OCI-LY3 (cell line): ENCODE data around the gene NCOA3.

ENCODE experiments used
- H2AFZ ChIP-seq: fragments of 200-600, 300-600 bp; shearing (Covaris generic); 2 replicates; pipeline ENCODE4 v1.6.0; 2014; ENCODE audit warnings: antibody characterized with exemption, low read depth, low read length
- H3K27ac ChIP-seq: fragments of 200-600, 300-600 bp; sonication (generic); 2 replicates; pipeline ENCODE4 v1.5.1; 2014; ENCODE audit warnings: mild to moderate bottlenecking, low read length, moderate library complexity, mixed read lengths
- H3K27me3 ChIP-seq: fragments of 200-600, 300-600 bp; sonication (generic); 2 replicates; pipeline ENCODE4 v1.6.1; 2014; ENCODE audit warnings: low read depth, low read length, mixed read lengths
- H3K36me3 ChIP-seq: fragments of 200-600, 300-600 bp; sonication (generic); replicated peaks from 2 replicates; pipeline ENCODE3; 2014; ENCODE audit warnings: low read depth, low read length, mixed read lengths
- H3K4me1 ChIP-seq: fragments of 300-600, 200-600 bp; sonication (generic); 2 replicates; pipeline ENCODE4 v1.6.1; 2014; ENCODE audit warnings: low read length, mixed read lengths
- H3K4me2 ChIP-seq: fragments of 200-600, 300-600 bp; sonication (generic); 2 replicates; pipeline ENCODE4 v1.6.1; 2014; ENCODE audit warnings: low read length, mixed read lengths
- H3K4me3 ChIP-seq: fragments of 300-600, 200-600 bp; sonication (generic); 2 replicates; pipeline ENCODE4 v1.5.1; 2014; ENCODE audit warnings: antibody characterized with exemption, mild to moderate bottlenecking, low read length, moderate library complexity
- H3K79me2 ChIP-seq: fragments of 300-600, 200-600 bp; shearing (Covaris generic); 2 replicates; pipeline ENCODE4 v1.6.1; 2014; ENCODE audit warnings: mild to moderate bottlenecking, low read length, mixed read lengths
- H3K9ac ChIP-seq: fragments of 300-600, 200-600 bp; shearing (Covaris generic); 2 replicates; pipeline ENCODE4 v1.6.0; 2014; ENCODE audit warnings: mild to moderate bottlenecking, low read length, moderate library complexity
- H3K9me3 ChIP-seq: fragments of 200-600, 300-600 bp; shearing (Covaris generic); 2 replicates; pipeline ENCODE4 v1.6.1; 2014; ENCODE audit warnings: low read length, mixed read lengths; ENCODE audit not compliant: insufficient read depth
- H4K20me1 ChIP-seq: fragments of 200-600, 300-600 bp; sonication (generic); 2 replicates; pipeline ENCODE4 v1.6.1; 2016; ENCODE audit warnings: low read length, mixed read lengths; ENCODE audit not compliant: insufficient read depth
- CTCF ChIP-seq: fragments of 200-600, 300-600 bp; sonication (generic); IDR thresholded peaks from 2 replicates; pipeline ENCODE4 v1.5.1; 2014; ENCODE audit warnings: antibody characterized with exemption, low read length, low read depth
- EZH2phosphoT487 ChIP-seq: fragments of 200-600 bp; shearing (Covaris generic); IDR thresholded peaks from 2 replicates; pipeline ENCODE4 v1.6.1; 2018; ENCODE audit warnings: antibody characterized with exemption, mixed run types, low read depth

The NCOA3 gene

GRCh38 chr20:47509685-47510084, 8.0 kb downstream of the NCOA3 start:
- peaks cover 52% of the 10 kb centered on the region for H3K36me3 ChIP-seq
- H3K4me2 ChIP-seq: no peak overlapping the region
- TF ChIP-seq EZH2phosphoT487 (no peak), CTCF (no peak)
- H3K27ac ChIP-seq: no peak overlapping the region
- peaks cover 100% of the 10 kb centered on the region for H3K79me2 ChIP-seq
- peaks cover 93% of the 10 kb centered on the region for H4K20me1 ChIP-seq
- no peaks in the 10 kb centered on the region for H3K9me3 ChIP-seq
- H2AFZ ChIP-seq: no peak overlapping the region
- H3K4me1 ChIP-seq: peaks cover 44% of the 10 kb centered on the region
- no peaks in the 10 kb centered on the region for H3K27me3 ChIP-seq
- no peak overlapping the region for H3K4me3 ChIP-seq
- H3K9ac ChIP-seq: no peak overlapping the region

- H3K79me2 ChIP-seq: peaks cover 100% of the 10 kb centered on the region
- H3K36me3 ChIP-seq: peaks cover 64% of the 10 kb centered on the region
- H3K9ac ChIP-seq: no peak overlapping the region
- H3K27me3 ChIP-seq: no peaks in the 10 kb centered on the region
- H4K20me1 ChIP-seq: peaks cover 77% of the 10 kb centered on the region
- no peak overlapping the region for H2AFZ ChIP-seq
- no peak overlapping the region for H3K4me2 ChIP-seq
- H3K27ac ChIP-seq: no peak overlapping the region
- H3K4me3 ChIP-seq: no peak overlapping the region
- TF ChIP-seq CTCF: no peak
- TF ChIP-seq EZH2phosphoT487: no peak
- peaks cover 18% of the 10 kb centered on the region for H3K9me3 ChIP-seq
- peaks cover 9% of the 10 kb centered on the region; the same call in 1 of the 2 replicates for H3K4me1 ChIP-seq
Measured at GRCh38 chr20:47515843-47516242, 14.2 kb downstream of the NCOA3 start.

GRCh38 chr20:47521059-47521808, 19.5 kb downstream of the NCOA3 start:
- peak overlapping the region; percentile 38; the same call in 1 of the 2 replicates for H3K9ac ChIP-seq
- peaks cover 27% of the 10 kb centered on the region for H3K4me1 ChIP-seq
- H3K4me2 ChIP-seq: peak overlapping the region; percentile 45
- TF ChIP-seq CTCF: peak; percentile 34
- no peak for TF ChIP-seq EZH2phosphoT487
- H3K9me3 ChIP-seq: peaks cover 29% of the 10 kb centered on the region
- peaks cover 54% of the 10 kb centered on the region for H4K20me1 ChIP-seq
- peaks cover 74% of the 10 kb centered on the region for H3K36me3 ChIP-seq
- H2AFZ ChIP-seq: no peak overlapping the region
- H3K4me3 ChIP-seq: peak overlapping the region; percentile 55
- no peaks in the 10 kb centered on the region for H3K27me3 ChIP-seq
- peaks cover 86% of the 10 kb centered on the region for H3K79me2 ChIP-seq
- H3K27ac ChIP-seq: peak overlapping the region; percentile 83

GRCh38 chr20:47524015-47524784, 22.5 kb downstream of the NCOA3 start:
- Histone ChIP-seq H3K27me3 (no peaks in the 10 kb centered on the region), H2AFZ (no peak overlapping the region), H3K4me1 (peaks cover 27% of the 10 kb centered on the region), H4K20me1 (peaks cover 62% of the 10 kb centered on the region), H3K79me2 (peaks cover 85% of the 10 kb centered on the region), H3K4me2 (peak overlapping the region; percentile 68), H3K36me3 (peaks cover 56% of the 10 kb centered on the region), H3K9ac (no peak overlapping the region), H3K9me3 (peaks cover 22% of the 10 kb centered on the region), H3K4me3 (peak overlapping the region; percentile 54; the same call in 1 of the 2 replicates), H3K27ac (peak overlapping the region; percentile 83)
- TF ChIP-seq EZH2phosphoT487: no peak
- no peak for TF ChIP-seq CTCF
